Loucy (cell line): ENCODE data around the gene MAP3K8.

ENCODE experiments used
- H2AFZ ChIP-seq: fragments of 200-600 bp; sonication (generic); 2 replicates; pipeline ENCODE4 v1.6.0; 2016; ENCODE audit warnings: antibody characterized with exemption, mild to moderate bottlenecking, low read length, moderate library complexity
- H3F3A ChIP-seq: fragments of 200-600 bp; 2 replicates; pipeline ENCODE4 v1.6.0; 2016; ENCODE audit warnings: antibody characterized with exemption, low read depth, mild to moderate bottlenecking
- H3K27me3 ChIP-seq: fragments of 200-600 bp; sonication (generic); 2 replicates; pipeline ENCODE4 v1.6.1; 2014; ENCODE audit warnings: low read length, mild to moderate bottlenecking; ENCODE audit not compliant: insufficient read depth, poor library complexity, severe bottlenecking
- H3K36me3 ChIP-seq: fragments of 200-600 bp; sonication (generic); 2 replicates; pipeline ENCODE4 v1.6.1; 2016; ENCODE audit warnings: low read length; ENCODE audit not compliant: insufficient read depth
- H3K4me1 ChIP-seq: fragments of 200-600 bp; sonication (generic); 2 replicates; pipeline ENCODE4 v1.5.1; 2014; ENCODE audit warnings: low read length, mild to moderate bottlenecking; ENCODE audit not compliant: insufficient read depth, poor library complexity, severe bottlenecking
- H3K4me2 ChIP-seq: fragments of 200-600 bp; sonication (generic); 2 replicates; pipeline ENCODE4 v1.6.0; 2014; ENCODE audit warnings: antibody characterized with exemption, low read length, low read depth, mild to moderate bottlenecking; ENCODE audit not compliant: poor library complexity, severe bottlenecking
- H3K4me3 ChIP-seq: fragments of 200-600 bp; sonication (generic); 2 replicates; pipeline ENCODE4 v1.5.1; 2014; ENCODE audit warnings: low read length, mild to moderate bottlenecking, mixed read lengths; ENCODE audit not compliant: poor library complexity, severe bottlenecking
- H3K79me2 ChIP-seq: fragments of 200-600 bp; sonication (generic); 2 replicates; pipeline ENCODE4 v1.6.1; 2014; ENCODE audit warnings: low read length; ENCODE audit not compliant: insufficient read depth
- H3K9ac ChIP-seq: fragments of 200-600 bp; sonication (generic); 2 replicates; pipeline ENCODE4 v1.6.0; 2014; ENCODE audit warnings: mild to moderate bottlenecking, low read depth, low read length, moderate library complexity; ENCODE audit not compliant: poor library complexity, severe bottlenecking
- H3K9me2 ChIP-seq: fragments of 200-600 bp; sonication (generic); replicated peaks from 2 replicates; pipeline ENCODE4 v1.6.1; 2016; ENCODE audit warnings: low read depth, low read length, mixed read lengths
- H3K9me3 ChIP-seq: fragments of 200-600 bp; sonication (generic); 2 replicates; pipeline ENCODE4 v1.6.1; 2014; ENCODE audit warnings: mild to moderate bottlenecking, antibody characterized with exemption, low read length, low read depth; ENCODE audit not compliant: insufficient read depth
- H4K20me1 ChIP-seq: fragments of 200-600 bp; sonication (generic); 2 replicates; pipeline ENCODE4 v1.6.0; 2014; ENCODE audit warnings: antibody characterized with exemption, low read length, mild to moderate bottlenecking; ENCODE audit not compliant: insufficient read depth, poor library complexity, severe bottlenecking
- EZH2phosphoT487 ChIP-seq: fragments of 200-600 bp; IDR thresholded peaks from 2 replicates; pipeline ENCODE4 v1.6.1; 2018; ENCODE audit warnings: antibody characterized with exemption, mild to moderate bottlenecking, moderate library complexity, borderline replicate concordance
- TF ChIP-seq, protein P1 (sequence below): fragments of 200-600 bp; sonication (generic); conservative IDR thresholded peaks from 2 replicates; pipeline ENCODE4 v1.5.1; 2014; ENCODE audit warnings: mild to moderate bottlenecking, antibody characterized with exemption, low read length

MAP3K8 gene

DNA sequence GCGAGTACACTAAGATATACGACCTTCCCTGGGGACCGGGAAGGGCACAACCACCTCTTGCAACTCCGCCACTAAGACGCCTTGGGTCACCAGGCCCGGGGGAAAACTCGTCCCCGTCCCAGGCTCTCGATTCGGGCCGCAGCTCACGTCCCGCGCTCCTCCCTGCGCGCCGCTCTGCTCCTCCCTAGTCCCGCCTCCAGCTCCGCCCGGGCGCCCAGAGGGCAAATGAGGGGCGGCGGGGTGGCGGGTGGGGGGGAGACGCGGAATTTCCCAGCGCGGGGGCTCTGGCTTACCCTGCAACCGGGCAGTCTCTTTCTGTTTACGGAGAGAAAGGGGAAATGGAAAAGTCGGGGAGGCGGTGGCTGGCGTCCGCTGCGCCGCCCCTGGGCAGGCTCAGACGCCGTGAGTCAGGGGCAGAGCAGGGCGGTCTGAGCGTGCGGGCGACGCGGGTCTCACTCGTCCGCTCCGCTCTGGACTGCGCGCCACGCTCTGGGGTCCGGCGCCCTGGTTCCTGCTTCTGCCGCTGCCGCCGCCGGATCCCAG is at the start of gene MAP3K8:
Gene MAP3K8, plus strand, starts transcription at position 455 of the 543 bp plus-strand sequence. CDS start 4,755 bp downstream, outside the sequence.
- Histone ChIP-seq H3K4me3 (peak within 1 kb of the TSS; percentile 91), H3F3A (peaks cover 7% of the 10 kb centered on the region; the same call in 1 of the 2 replicates), H3K4me2 (peak within 1 kb of the TSS; percentile 83), H3K27me3 (peaks cover 5% of the 10 kb centered on the region), H2AFZ (peak within 1 kb of the TSS; percentile 97), H3K9ac (peak within 1 kb of the TSS; percentile 84), H3K9me2 (no peaks in the 10 kb centered on the region), H3K9me3 (no peaks in the 10 kb centered on the region), H3K36me3 (no peaks in the 10 kb centered on the region), H3K4me1 (peaks cover 44% of the 10 kb centered on the region), H3K79me2 (peaks cover 38% of the 10 kb centered on the region), H4K20me1 (peaks cover 7% of the 10 kb centered on the region)
- TF ChIP-seq, protein P1, sequence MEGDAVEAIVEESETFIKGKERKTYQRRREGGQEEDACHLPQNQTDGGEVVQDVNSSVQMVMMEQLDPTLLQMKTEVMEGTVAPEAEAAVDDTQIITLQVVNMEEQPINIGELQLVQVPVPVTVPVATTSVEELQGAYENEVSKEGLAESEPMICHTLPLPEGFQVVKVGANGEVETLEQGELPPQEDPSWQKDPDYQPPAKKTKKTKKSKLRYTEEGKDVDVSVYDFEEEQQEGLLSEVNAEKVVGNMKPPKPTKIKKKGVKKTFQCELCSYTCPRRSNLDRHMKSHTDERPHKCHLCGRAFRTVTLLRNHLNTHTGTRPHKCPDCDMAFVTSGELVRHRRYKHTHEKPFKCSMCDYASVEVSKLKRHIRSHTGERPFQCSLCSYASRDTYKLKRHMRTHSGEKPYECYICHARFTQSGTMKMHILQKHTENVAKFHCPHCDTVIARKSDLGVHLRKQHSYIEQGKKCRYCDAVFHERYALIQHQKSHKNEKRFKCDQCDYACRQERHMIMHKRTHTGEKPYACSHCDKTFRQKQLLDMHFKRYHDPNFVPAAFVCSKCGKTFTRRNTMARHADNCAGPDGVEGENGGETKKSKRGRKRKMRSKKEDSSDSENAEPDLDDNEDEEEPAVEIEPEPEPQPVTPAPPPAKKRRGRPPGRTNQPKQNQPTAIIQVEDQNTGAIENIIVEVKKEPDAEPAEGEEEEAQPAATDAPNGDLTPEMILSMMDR, result no peak
- TF ChIP-seq EZH2phosphoT487, result no peak

DNA sequence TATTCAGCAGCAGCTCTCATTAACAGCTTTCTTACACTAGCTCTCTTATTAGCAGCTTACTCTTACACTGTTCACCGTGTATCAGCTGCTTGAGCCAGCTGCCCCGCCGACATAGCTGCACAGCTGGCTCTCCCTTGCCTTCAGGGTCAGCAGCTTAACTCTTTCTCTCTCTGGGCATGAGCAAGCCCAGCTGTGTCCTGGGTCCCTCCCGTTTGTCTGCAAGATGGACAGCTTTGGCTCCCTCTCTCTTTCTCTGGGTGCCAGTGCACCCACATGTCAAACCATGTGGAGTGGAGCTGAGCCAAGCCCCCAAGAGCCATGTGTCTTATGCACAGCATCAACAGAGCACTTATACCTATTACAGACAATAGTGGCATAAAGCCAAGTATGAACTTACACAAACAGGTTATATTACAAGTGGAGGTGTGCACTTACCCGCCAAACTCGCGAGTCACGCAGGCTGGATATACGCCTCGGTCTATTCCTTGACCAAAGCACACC is 49.2 kb upstream of the MAP3K8 start:
- Histone ChIP-seq H3K27me3 (no peaks in the 10 kb centered on the region), H2AFZ (no peak overlapping the region), H3K4me1 (no peaks in the 10 kb centered on the region)

DNA sequence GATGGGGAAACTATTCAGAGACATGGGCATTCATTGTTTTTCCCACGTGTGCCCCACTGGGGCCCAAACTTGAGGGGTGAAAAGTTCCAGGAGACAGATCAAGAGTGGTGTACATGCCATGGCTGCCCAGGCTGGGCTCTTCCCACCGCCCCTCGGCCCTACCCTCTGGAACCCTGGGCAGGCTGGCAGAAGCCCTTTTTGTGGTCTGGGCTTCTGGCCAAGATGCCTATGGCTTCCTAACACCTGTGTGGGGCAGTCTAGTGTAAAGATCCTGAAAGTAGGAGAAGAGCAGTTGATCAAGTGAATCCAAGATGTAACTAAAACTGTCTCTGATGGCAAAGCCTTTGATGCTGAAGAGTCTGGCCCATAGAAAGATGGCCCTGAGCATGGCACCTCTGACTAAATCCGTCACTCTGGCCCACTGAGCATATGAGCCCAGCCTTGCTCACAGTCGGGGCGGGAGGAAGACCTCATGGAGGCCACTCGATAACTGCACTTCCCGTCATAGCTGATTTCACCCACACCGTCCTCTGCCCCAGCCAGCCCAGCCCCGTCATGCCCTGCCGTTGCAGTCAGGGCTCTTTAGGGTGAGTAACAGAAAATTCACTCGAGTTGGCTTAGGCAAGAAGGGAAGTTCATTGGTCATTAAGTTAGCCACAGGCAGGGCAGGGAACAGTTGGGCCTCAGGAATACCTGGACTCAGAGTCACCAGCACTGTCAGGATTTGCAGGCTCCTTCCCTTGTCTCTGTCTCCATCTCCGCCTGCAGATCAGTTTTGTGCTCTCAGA is 47.0 kb upstream of the MAP3K8 start:
- H3K9me2 ChIP-seq, result no peaks in the 10 kb centered on the region
- H3K4me1 ChIP-seq, result no peaks in the 10 kb centered on the region
- H3K4me2 ChIP-seq, result no peak overlapping the region
- H2AFZ ChIP-seq, result no peak overlapping the region
- no peak overlapping the region for H3K9ac ChIP-seq
- H3K9me3 ChIP-seq, result no peaks in the 10 kb centered on the region
- H3K4me3 ChIP-seq, result no peak overlapping the region
- TF ChIP-seq EZH2phosphoT487, result no peak
- TF ChIP-seq, protein P1, result no peak
- H3F3A ChIP-seq, result no peaks in the 10 kb centered on the region
- no peaks in the 10 kb centered on the region for H4K20me1 ChIP-seq
- H3K27me3 ChIP-seq, result no peaks in the 10 kb centered on the region
- H3K79me2 ChIP-seq, result no peaks in the 10 kb centered on the region
- H3K36me3 ChIP-seq, result no peaks in the 10 kb centered on the region

More for the DNA sequence above, 49.2 kb upstream of the MAP3K8 start:
- H3K9me3 ChIP-seq, result no peaks in the 10 kb centered on the region
- no peaks in the 10 kb centered on the region for H3K79me2 ChIP-seq
- no peaks in the 10 kb centered on the region for H4K20me1 ChIP-seq
- H3K36me3 ChIP-seq, result no peaks in the 10 kb centered on the region
- no peak overlapping the region for H3K4me2 ChIP-seq
- no peak for TF ChIP-seq EZH2phosphoT487
- TF ChIP-seq, protein P1, result peak; percentile 67
- no peak overlapping the region for H3K4me3 ChIP-seq
- H3K9me2 ChIP-seq, result no peaks in the 10 kb centered on the region
- no peaks in the 10 kb centered on the region for H3F3A ChIP-seq
- no peak overlapping the region for H3K9ac ChIP-seq
